ENCODE results near the gene ERBB4. TPM values are rescaled to one million over a fixed set of nuclear protein-coding genes. Genes with fewer than 3 reads are reported as not detected.

Gene ERBB4
- total RNA-seq, 2 donors from 2014 or later, result not detected

DNA sequence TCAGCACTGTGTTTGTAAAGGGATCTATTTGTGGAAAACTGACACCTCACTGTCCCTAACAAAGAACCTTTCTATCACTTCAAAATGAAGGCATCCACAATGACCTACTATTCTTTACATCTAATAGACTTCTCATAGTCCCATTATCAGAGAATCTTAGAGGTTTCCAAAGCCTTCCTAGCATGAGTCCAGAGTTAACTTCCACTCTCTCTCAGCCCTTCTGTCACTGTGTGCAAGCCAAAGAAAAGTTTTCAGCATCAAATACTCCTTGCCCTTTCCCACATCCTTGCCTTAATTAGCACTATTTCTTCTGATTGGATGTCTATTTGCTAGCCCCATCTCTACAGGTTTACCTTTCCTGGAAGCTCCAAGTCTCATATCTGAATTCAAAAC is 178.5 kb downstream of the ERBB4 start:
- Mint-ChIP-seq H3K27ac (no peak overlapping the region), H3K9me3 (peaks cover 0 to 2% of the 10 kb centered on the region in 2 donors), H3K27me3 (ENCODE audit: low read depth) (no peaks in the 10 kb centered on the region), H3K4me3 (no peak overlapping the region), H3K36me3 (ENCODE audit: insufficient read depth in 2 of 2) (no peaks in the 10 kb centered on the region), H3K4me1 (ENCODE audit: low read depth) (no peaks in the 10 kb centered on the region)
- DNase-seq (no peak), ATAC-seq (replicated peaks in 1 of 2) (no peak)

DNA sequence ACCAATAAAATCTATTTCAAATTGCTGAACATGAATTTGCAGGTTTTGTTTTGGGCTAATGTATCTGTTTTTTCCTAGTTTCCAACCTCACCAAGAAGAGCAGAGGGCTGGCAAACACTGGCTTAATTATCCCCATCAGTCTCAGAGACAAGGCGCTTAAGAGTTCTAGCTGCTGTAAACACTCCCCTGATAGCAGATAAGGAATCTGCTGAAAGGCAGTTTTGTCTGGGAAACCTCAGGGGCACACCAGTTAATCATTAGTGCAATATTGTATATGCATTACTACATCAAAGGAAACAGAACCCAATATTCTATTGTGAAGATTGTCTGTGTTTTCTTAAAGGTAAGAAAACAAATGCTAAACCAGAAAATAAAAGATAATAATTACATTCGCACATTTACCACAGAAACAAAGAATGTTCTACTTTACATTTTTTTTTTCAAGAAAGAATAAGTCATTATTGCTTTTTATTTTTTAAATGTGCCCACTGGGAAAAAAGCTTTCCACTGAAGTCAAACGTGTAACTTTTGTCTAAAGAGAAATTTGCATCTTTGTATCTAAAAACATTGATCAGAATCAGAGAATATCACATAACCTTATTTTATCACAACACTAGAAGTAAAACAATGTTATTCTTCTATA is 179.1 kb downstream of the ERBB4 start:
- ATAC-seq (replicated peaks in 1 of 2) (no peak), DNase-seq (no peak)
- H3K27me3 Mint-ChIP-seq (ENCODE audit: low read depth), result no peaks in the 10 kb centered on the region
- no peaks in the 10 kb centered on the region for H3K4me1 Mint-ChIP-seq (ENCODE audit: low read depth)
- H3K9me3 Mint-ChIP-seq, result peaks cover 0 to 2% of the 10 kb centered on the region in 2 donors
- H3K36me3 Mint-ChIP-seq (ENCODE audit: insufficient read depth in 2 of 2), result no peaks in the 10 kb centered on the region
- H3K27ac Mint-ChIP-seq, result no peak overlapping the region
- no peak overlapping the region for H3K4me3 Mint-ChIP-seq

DNA sequence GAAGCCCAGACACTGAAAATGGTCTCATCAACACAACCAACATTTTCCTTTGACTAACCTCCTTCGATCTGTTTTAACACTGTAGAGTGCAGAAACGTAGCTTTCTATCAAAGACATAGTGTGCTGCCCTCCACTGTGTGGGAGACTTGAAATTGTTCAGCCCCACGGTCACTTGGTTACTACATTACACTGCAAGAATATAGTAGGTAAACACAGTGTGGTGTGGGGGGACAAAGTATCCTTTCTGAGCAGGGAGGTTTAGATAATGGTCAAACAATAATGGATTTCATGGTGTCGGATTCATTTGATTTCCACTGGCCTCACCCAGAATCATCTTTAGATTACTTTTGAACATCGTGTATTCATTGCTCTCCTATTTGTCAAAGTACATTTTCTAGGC is 181.0 kb downstream of the ERBB4 start:
- no peaks in the 10 kb centered on the region for H3K4me1 Mint-ChIP-seq (ENCODE audit: low read depth)
- no peaks in the 10 kb centered on the region for H3K36me3 Mint-ChIP-seq (ENCODE audit: insufficient read depth in 2 of 2)
- peaks cover 0 to 2% of the 10 kb centered on the region in 2 donors for H3K9me3 Mint-ChIP-seq
- no peak overlapping the region for H3K4me3 Mint-ChIP-seq
- DNase-seq (no peak), ATAC-seq (replicated peaks in 1 of 2) (no peak)
- no peaks in the 10 kb centered on the region for H3K27me3 Mint-ChIP-seq (ENCODE audit: low read depth)
- H3K27ac Mint-ChIP-seq, result no peak overlapping the region

DNA sequence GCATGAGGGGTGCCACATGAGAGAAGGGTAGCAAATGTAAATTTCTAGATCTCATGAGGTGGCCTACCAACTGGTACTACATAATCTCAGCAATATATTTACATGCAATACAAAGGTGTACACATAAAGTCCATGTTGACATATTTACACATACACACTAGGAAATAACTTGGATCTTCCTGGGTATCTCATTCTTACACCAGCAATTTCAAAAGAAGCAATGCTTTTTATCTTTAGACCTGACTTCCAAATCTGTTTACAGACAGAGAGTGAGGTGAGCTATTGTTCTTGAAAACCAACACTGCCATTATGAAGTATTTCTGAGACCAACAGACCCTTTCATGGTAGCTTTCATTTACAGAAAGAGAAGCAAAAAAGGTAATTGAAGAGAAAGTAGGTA is 184.2 kb downstream of the ERBB4 start:
- H3K27ac Mint-ChIP-seq, result no peak overlapping the region
- no peaks in the 10 kb centered on the region for H3K36me3 Mint-ChIP-seq (ENCODE audit: insufficient read depth in 2 of 2)
- no peak for DNase-seq
- H3K4me3 Mint-ChIP-seq, result no peak overlapping the region
- no peaks in the 10 kb centered on the region for H3K27me3 Mint-ChIP-seq (ENCODE audit: low read depth)
- no peak for ATAC-seq (replicated peaks in 1 of 2)
- H3K4me1 Mint-ChIP-seq (ENCODE audit: low read depth), result no peaks in the 10 kb centered on the region
- H3K9me3 Mint-ChIP-seq, result peaks cover 2 to 4% of the 10 kb centered on the region in 2 donors

DNA sequence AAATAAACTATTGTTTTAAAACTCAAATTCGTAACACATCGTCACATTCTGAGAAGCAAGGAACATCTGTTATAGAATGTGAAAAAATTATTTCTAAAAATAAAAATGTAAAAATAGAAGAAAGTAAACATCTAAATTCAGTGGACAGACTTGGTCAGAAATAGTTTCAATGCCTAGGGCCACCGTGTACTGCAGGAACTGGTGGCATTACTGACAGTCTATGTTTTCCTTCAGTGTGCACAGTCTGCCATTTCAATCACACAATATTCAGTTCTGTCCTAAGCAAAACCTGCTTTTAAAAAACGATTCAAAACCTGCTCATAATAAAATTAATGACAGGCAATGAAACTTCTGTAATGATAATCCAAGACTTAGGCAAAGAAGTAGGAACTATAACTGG is 190.1 kb downstream of the ERBB4 start:
- Mint-ChIP-seq H3K4me3 (no peak overlapping the region), H3K27ac (no peak overlapping the region), H3K36me3 (ENCODE audit: insufficient read depth in 2 of 2) (no peaks in the 10 kb centered on the region), H3K27me3 (ENCODE audit: low read depth) (no peaks in the 10 kb centered on the region), H3K4me1 (ENCODE audit: low read depth) (no peaks in the 10 kb centered on the region), H3K9me3 (peaks cover 2% of the 10 kb centered on the region in 2 donors)
- ATAC-seq (replicated peaks in 1 of 2) (no peak), DNase-seq (no peak)

DNA sequence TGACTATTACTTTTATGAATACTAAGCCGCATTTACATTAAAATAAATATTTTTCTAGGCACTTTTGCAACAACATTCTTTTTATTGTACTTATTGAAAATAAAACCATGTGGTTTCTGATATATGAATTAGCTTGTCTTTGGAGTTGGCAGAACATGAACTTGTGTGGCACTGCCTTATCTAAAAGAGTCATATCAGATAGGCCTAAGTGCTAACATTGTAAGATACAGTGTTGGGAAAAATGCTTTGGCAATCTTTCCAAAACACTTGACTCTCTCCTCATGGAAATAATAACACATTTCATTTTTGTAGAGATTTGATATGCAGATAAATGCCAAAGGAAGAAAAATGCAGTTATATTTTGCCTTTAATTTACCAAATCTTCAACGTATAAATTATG is 191.7 kb downstream of the ERBB4 start:
- no peaks in the 10 kb centered on the region for H3K36me3 Mint-ChIP-seq (ENCODE audit: insufficient read depth in 2 of 2)
- ATAC-seq (replicated peaks in 1 of 2) (no peak), DNase-seq (no peak)
- peaks cover under 1 to 2% of the 10 kb centered on the region in 2 donors for H3K9me3 Mint-ChIP-seq
- no peaks in the 10 kb centered on the region for H3K4me1 Mint-ChIP-seq (ENCODE audit: low read depth)
- no peaks in the 10 kb centered on the region for H3K27me3 Mint-ChIP-seq (ENCODE audit: low read depth)
- no peak overlapping the region for H3K27ac Mint-ChIP-seq
- H3K4me3 Mint-ChIP-seq, result no peak overlapping the region

DNA sequence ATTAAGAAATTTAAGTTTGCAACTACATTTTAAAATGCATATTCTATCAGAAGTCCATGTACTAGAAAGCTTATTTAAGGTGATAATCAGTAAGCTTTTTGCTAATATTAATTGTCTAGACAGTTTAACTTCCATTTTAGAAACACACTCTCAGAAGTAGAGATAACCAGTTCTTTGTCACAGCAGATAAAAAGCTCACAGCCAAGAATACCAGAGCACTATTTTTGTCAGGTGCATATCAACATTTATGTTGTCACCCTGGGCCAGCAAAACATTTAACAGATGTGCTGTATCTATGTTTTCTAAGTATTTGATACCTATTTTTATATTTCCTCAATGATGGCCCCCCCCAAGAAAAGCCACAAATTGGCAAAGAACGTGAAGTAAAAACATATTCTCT is 192.6 kb downstream of the ERBB4 start:
- no peaks in the 10 kb centered on the region for H3K9me3 Mint-ChIP-seq
- ATAC-seq (replicated peaks in 1 of 2) (no peak), DNase-seq (no peak)
- no peak overlapping the region for H3K4me3 Mint-ChIP-seq
- no peaks in the 10 kb centered on the region for H3K36me3 Mint-ChIP-seq (ENCODE audit: insufficient read depth in 2 of 2)
- no peak overlapping the region for H3K27ac Mint-ChIP-seq
- no peaks in the 10 kb centered on the region for H3K4me1 Mint-ChIP-seq (ENCODE audit: low read depth)
- H3K27me3 Mint-ChIP-seq (ENCODE audit: low read depth), result no peaks in the 10 kb centered on the region

DNA sequence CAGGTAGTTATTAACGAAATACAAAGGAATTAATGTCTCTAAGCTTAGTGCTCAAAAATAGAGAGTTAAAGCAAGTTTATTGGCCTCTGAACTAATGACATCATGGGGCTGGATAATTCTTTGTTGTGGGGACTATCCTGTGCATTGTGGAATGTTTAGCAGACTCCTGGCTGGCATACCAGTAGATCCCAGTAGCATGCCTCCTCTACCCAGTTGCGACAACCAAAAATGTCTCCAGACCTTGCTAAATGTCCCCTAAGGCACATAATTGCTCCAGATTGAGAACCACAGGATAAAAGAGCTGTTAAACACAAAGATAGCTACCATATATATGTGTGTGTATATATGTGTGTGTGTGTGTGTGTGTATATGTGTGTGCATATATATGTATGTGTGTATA is 194.5 kb downstream of the ERBB4 start:
- Mint-ChIP-seq H3K27ac (no peak overlapping the region), H3K36me3 (ENCODE audit: insufficient read depth in 2 of 2) (no peaks in the 10 kb centered on the region), H3K9me3 (no peaks in the 10 kb centered on the region), H3K27me3 (ENCODE audit: low read depth) (no peaks in the 10 kb centered on the region), H3K4me1 (ENCODE audit: low read depth) (no peaks in the 10 kb centered on the region), H3K4me3 (no peak overlapping the region)
- no peak for ATAC-seq (replicated peaks in 1 of 2)
- no peak for DNase-seq

- DNase-seq (no peak), ATAC-seq (replicated peaks in 1 of 2) (no peak)
- no peak overlapping the region for H3K27ac Mint-ChIP-seq
- no peak overlapping the region for H3K4me3 Mint-ChIP-seq
- no peaks in the 10 kb centered on the region for H3K27me3 Mint-ChIP-seq (ENCODE audit: low read depth)
- no peaks in the 10 kb centered on the region for H3K9me3 Mint-ChIP-seq
- no peaks in the 10 kb centered on the region for H3K36me3 Mint-ChIP-seq (ENCODE audit: insufficient read depth in 2 of 2)
- H3K4me1 Mint-ChIP-seq (ENCODE audit: low read depth), result no peaks in the 10 kb centered on the region
Observed at GRCh38 chr2:212343167-212343566, 195.4 kb downstream of the ERBB4 start.

- Mint-ChIP-seq H3K9me3 (no peaks in the 10 kb centered on the region), H3K27me3 (ENCODE audit: low read depth) (no peaks in the 10 kb centered on the region), H3K36me3 (ENCODE audit: insufficient read depth in 2 of 2) (no peaks in the 10 kb centered on the region), H3K27ac (no peak overlapping the region), H3K4me3 (no peak overlapping the region), H3K4me1 (ENCODE audit: low read depth) (no peaks in the 10 kb centered on the region)
- DNase-seq (no peak), ATAC-seq (replicated peaks in 1 of 2) (no peak)
Observed at GRCh38 chr2:212337486-212338343, 200.9 kb downstream of the ERBB4 start.

- no peaks in the 10 kb centered on the region for H3K4me1 Mint-ChIP-seq (ENCODE audit: low read depth)
- no peak for ATAC-seq (replicated peaks in 1 of 2)
- no peaks in the 10 kb centered on the region for H3K36me3 Mint-ChIP-seq (ENCODE audit: insufficient read depth in 2 of 2)
- H3K27ac Mint-ChIP-seq, result no peak overlapping the region
- DNase-seq, result no peak
- no peaks in the 10 kb centered on the region for H3K27me3 Mint-ChIP-seq (ENCODE audit: low read depth)
- no peak overlapping the region for H3K4me3 Mint-ChIP-seq
- no peaks in the 10 kb centered on the region for H3K9me3 Mint-ChIP-seq
Observed at GRCh38 chr2:212337036-212337435, 201.6 kb downstream of the ERBB4 start.

- peaks cover 0 to 2% of the 10 kb centered on the region in 2 donors for H3K9me3 Mint-ChIP-seq
- no peak for DNase-seq
- H3K4me3 Mint-ChIP-seq, result no peak overlapping the region
- ATAC-seq (replicated peaks in 1 of 2), result no peak
- H3K27ac Mint-ChIP-seq, result no peak overlapping the region
- H3K27me3 Mint-ChIP-seq (ENCODE audit: low read depth), result no peaks in the 10 kb centered on the region
- no peaks in the 10 kb centered on the region for H3K36me3 Mint-ChIP-seq (ENCODE audit: insufficient read depth in 2 of 2)
- no peaks in the 10 kb centered on the region for H3K4me1 Mint-ChIP-seq (ENCODE audit: low read depth)
Observed at GRCh38 chr2:212330263-212330662, 208.3 kb downstream of the ERBB4 start.

- Mint-ChIP-seq H3K27ac (no peak overlapping the region), H3K4me3 (no peak overlapping the region), H3K27me3 (ENCODE audit: low read depth) (no peaks in the 10 kb centered on the region), H3K36me3 (ENCODE audit: insufficient read depth in 2 of 2) (no peaks in the 10 kb centered on the region), H3K9me3 (peaks cover 0 to 3% of the 10 kb centered on the region in 2 donors), H3K4me1 (ENCODE audit: low read depth) (no peaks in the 10 kb centered on the region)
- DNase-seq (no peak), ATAC-seq (replicated peaks in 1 of 2) (no peak)
Observed at GRCh38 chr2:212328712-212329496, 209.7 kb downstream of the ERBB4 start.

All from activated T-cell treated with anti-CD3 and anti-CD28 coated beads, Interleukin-2, amount 50 U/mL, for 72 hours (primary cell).